NT2/D1 (cell line): ENCODE data around the gene AUP1.

Source experiments
- SUZ12 ChIP-seq: IDR thresholded peaks from 2 replicates; pipeline ENCODE4 v1.6.1; 2011; ENCODE audit not compliant: insufficient read length, insufficient read depth; ENCODE audit errors: extremely low read depth
- YY1 ChIP-seq: IDR thresholded peaks from 2 replicates; pipeline ENCODE4 v1.6.1; 2011; ENCODE audit not compliant: insufficient read length, insufficient read depth
- ZNF274 ChIP-seq: IDR thresholded peaks from 2 replicates; pipeline ENCODE4 v1.6.1; 2011; ENCODE audit warnings: mild to moderate bottlenecking, low read depth, low read length

DNA sequence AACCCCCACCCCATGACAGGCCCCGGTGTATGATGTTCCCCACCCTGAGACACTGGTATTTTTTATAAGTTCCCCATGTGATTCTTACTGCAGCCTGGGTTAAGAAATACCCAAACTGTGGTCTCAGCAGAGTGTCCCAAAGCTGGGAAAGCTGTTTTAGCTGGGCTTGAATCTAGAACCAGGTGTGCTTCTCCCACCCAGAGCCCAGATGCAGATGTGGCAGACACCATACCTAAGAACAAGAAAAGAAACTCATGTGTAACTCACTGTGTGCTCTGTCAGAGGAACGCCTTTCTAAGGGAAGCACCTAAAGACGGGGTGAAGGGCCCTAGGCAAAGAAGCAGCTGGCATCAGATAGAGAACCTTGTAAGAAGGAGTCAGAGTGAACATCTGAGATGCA is 48.9 kb upstream of the AUP1 start:
- TF ChIP-seq ZNF274 (no peak), YY1 (no peak), SUZ12 (no peak)
